SU-DHL-6 (cell line): ENCODE data around the gene CCSER2.

Experiments
- EZH2phosphoT487 ChIP-seq: fragments of 200-600 bp; sonication (generic), shearing (Covaris generic); conservative IDR thresholded peaks from 2 replicates; pipeline ENCODE4 v1.6.1; 2018; ENCODE audit warnings: mild to moderate bottlenecking, antibody characterized with exemption, low read length, moderate library complexity, mixed read lengths
- TF ChIP-seq, protein P1 (sequence below): fragments of 200-600 bp; sonication (generic); IDR thresholded peaks from one replicate; pipeline ENCODE4 v1.5.1; 2017; ENCODE audit warnings: antibody characterized with exemption, mild to moderate bottlenecking, low read length, moderate library complexity; ENCODE audit not compliant: insufficient read depth, poor library complexity, severe bottlenecking

DNA sequence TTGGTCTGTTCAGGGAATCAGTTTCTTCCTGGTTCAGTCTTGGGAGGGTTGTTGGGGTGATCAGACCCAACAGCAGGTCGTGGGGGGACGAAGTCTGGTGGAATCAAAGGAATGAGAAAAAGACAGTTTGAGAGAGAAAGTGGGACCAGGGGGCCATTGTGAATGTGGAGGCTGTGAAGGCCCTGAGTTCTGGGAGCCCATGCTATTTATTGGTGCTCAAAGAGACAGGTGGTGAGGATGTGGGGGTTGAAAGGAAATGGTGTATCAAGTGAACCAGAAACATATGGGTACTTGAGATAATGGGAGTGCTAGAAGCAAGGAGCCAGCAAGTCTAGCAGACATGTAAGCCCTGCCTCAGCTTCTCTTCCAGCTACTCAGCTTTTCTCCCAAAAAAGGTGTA, 84.1 kb downstream of the CCSER2 start:
- TF ChIP-seq, protein P1, sequence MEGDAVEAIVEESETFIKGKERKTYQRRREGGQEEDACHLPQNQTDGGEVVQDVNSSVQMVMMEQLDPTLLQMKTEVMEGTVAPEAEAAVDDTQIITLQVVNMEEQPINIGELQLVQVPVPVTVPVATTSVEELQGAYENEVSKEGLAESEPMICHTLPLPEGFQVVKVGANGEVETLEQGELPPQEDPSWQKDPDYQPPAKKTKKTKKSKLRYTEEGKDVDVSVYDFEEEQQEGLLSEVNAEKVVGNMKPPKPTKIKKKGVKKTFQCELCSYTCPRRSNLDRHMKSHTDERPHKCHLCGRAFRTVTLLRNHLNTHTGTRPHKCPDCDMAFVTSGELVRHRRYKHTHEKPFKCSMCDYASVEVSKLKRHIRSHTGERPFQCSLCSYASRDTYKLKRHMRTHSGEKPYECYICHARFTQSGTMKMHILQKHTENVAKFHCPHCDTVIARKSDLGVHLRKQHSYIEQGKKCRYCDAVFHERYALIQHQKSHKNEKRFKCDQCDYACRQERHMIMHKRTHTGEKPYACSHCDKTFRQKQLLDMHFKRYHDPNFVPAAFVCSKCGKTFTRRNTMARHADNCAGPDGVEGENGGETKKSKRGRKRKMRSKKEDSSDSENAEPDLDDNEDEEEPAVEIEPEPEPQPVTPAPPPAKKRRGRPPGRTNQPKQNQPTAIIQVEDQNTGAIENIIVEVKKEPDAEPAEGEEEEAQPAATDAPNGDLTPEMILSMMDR: no peak
- no peak for TF ChIP-seq EZH2phosphoT487
